8988T (cell line): Measurements from ENCODE around the gene CD8B.
"Not testable (repeated sequence)": the region's sequence is repeated elsewhere in the genome, so short reads cannot be mapped to it uniquely, and the experiment has no call there.

Source experiments
- DNase-seq: peaks from one replicate; pipeline ENCODE4 v3.0.0; 2011

CD8B gene

DNA sequence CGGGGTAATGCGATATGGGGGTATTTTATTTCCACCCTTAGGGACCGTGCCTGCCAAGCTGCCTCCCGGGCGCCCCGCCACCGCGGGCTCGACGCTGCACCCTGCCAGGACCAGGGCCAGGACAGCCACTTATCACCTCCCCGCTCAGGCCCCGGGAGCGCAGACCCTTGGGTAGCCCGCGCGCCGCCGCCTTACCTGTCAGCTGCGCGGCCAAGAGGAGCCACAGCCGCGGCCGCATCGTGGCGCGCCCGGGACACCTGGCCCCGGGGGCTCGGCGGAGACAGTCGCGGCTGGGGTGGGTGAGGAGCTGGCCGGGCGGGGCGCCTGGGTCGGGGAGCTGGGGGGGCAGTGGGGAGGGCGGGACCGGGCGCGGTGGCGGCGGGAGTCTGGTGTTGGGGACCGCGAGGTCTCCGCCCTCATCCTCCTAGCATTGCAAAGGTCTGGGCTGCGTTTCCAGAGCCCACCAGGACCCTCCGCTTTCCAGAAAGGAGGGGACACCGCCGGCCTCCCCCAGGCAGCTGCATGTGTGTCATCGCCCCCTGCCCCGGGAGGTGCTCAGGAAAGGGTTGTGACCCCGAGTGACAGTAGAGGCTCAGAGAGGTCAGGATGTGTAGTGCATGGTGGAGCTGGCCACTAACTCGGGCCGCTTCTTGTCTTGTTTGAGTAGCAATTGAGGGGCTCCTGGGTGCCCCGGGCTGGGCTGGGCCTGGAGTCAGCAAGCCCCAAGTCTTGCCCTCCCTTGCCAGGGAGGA, at the start of gene CD8B:
TSS of gene CD8B (minus strand) at position 259 of the 752 bp plus-strand sequence. CDS start at position 238, 21 bp downstream.
- not testable (repeated sequence) for DNase-seq

DNA sequence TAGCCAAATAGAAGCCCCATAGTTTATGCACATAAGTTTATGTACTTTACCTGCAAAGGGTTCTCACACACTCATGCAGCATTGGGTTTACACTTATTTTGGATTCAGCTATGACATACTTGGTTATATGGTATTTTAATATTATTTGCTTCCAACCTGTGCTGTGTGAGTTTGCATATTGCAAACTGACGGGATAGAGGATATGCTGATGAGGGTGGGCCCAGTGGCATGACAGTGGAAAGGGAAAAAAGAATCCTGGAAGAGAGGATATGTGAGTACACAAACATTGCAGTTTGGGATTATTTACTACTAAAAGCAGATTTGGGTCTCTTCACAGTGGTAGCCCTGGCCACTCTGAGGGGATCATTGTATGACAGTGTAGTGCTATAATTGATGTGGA, 44.2 kb upstream of the CD8B start:
- not testable (repeated sequence) for DNase-seq

DNA sequence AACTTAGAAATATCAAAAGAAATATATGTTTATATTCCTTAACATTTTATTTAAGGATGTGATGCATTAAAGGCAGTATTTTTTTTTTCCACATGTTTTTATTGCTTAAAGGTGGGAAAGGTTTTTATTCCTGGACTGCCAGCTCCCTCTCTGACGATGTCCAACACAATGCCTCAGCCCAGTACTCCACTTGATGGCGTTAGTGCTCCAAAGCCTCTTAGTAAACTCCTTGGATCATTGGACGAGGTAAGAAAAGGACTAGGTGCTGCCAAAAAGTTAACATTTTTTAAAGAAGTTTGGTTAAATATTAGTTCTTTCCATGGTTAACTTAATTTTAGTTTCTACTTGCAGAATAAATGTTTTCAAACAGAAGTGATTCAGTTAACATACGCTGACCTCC, 39.0 kb upstream of the CD8B start:
- DNase-seq, result not testable (repeated sequence)

DNA sequence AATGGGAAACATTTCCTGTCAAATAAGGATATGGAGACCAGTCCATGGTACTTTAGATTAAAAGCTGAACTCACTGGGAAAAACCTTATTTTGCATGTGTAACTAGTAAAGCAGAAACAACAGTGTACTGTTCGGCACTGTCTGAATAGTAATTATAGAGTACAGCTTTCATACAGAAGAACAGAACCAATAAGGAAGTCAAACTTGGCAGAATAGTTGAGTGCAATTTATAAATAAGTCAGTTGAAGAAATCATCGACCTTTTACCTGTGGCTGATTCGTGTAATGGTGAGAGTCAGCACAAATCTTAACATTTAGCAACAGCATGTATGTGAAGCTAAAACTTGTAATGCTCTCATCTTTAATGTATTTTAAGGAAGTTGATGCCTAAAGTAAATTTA, 24.3 kb upstream of the CD8B start:
- DNase-seq, result not testable (repeated sequence)

DNA sequence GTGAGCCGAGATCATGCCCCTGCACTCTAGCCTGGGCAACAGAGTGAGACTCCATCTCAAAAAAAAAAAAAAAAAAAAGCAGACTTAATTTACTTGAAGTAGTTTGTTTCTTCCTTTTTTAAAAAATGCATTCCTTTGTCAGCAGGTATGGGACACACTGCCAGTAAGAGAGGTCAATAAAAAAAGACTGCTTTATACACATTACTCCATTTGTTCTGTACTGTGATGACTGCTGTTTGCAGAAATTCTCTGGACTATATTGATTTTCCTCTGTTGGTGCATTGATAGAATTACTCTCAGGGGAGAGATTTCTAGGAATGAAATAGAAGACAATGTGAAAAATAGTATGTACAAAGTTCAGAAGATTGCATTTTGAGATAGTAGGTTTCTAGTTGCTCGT, 21.2 kb upstream of the CD8B start:
- DNase-seq, result not testable (repeated sequence)

DNA sequence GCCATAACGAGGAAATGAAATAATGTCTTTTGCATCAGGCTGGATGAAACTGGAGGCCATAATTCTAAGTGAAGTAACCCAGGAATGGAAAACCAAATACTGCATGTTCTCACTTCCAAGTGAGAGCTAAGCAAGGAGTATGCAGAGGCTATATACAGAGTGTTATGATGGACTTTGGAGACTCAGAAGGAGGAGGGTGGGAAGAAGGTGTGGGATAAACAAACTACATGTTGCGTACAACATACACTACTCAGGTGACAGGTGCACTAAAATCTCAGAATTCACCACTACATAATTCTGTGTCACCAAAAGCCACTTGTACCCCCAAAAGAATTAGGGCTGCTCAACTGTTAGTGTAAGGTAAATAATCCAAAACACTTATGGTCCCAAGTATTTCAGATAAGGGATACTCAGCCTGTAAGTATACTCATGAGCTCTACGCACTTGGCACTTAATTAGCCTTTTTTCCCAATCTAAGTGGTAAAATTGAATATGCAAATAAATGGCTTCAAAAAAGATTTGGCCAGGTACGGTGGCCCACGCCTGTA, 20.5 kb upstream of the CD8B start:
- not testable (repeated sequence) for DNase-seq

DNA sequence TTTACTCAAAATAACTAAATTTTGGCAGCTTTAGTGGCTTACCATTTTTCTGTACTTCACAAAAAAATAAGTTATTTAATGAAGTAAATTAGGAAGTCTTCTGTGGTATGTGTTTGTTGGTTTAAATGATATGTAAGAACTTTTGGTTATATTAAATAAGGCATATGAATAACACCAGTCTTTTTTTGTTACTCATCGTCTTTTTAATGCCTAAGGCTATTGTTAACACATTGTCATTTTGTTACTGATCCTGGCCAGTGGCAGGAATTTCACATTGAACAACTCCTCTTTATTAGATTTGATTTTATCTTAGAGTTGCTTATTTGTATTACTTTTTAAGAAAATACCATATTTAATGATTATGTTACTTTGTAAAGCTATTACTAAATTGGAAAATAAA, 17.3 kb upstream of the CD8B start:
- not testable (repeated sequence) for DNase-seq

DNA sequence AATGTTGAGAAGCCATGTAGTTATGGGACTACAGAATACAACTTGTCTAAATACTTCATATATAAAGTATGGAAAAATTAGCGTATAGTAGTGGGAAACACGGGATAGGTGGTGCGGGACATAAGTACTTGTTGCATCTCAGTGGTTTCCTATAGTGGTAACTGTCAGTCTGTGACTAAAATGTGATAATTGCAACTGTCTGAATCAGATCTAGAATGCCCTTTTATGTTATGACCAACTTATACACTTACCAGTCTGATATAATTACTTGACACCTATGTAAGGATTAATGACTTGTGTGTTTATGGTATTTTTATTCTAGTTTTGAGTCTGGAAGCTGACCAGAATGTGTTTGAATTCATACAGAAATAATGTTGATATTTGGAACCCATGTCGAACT, 9.3 kb upstream of the CD8B start:
- not testable (repeated sequence) for DNase-seq

DNA sequence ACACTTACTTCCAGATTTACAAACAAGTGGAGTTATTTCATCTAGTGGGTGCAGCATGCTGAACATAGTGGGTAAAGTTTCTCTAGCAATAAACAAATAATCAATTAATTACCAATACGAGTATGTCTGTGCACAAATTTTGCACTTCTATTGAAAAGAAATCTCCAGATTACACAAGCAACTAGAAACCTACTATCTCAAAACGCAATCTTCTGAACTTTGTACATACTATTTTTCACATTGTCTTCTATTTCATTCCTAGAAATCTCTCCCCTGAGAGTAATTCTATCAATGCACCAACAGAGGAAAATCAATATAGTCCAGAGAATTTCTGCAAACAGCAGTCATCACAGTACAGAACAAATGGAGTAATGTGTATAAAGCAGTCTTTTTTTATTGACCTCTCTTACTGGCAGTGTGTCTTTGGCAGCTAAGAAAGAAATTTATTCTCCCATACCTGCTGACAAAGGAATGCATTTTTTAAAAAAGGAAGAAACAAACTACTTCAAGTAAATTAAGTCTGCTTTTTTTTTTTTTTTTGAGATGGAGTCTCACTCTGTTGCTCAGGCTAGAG, 7.3 kb upstream of the CD8B start:
- not testable (repeated sequence) for DNase-seq

DNA sequence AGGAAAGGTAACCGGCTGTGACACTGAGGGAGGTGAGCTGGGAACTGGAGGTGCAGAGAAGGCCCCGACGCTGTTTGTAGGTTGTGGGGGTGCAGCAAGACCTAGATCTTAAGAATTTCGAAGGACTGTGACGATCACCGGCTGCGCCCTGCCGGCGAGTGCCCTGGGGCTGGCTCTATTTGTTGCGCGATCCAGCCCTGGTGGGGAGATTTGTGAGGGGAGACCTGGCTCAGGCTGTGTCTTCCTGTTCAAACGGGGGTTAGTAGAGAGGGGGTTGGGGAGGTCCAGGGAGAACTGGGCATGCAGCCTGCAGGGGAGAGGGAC, 656 bp upstream of the CD8B start:
- not testable (repeated sequence) for DNase-seq

DNA sequence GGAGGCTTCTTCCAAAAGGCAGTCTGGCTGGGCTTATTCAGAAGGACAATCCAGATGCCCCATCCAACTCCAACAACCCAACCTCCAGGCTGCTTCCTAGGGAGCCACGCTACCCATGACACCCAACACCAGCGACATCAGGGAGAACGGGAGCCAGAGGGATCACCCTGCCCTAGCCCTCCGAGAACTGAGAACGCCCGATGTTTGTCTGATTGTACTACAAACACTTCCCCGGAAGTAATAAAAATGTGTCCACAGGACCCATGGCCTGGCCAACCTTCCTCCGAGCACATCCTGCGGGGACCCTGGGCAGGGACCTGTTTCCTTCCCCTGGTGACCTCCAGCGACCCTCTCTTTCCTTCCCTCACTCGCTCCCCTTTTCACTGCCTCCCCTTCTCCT, 511 bp downstream of the CD8B start:
- not testable (repeated sequence) for DNase-seq

DNA sequence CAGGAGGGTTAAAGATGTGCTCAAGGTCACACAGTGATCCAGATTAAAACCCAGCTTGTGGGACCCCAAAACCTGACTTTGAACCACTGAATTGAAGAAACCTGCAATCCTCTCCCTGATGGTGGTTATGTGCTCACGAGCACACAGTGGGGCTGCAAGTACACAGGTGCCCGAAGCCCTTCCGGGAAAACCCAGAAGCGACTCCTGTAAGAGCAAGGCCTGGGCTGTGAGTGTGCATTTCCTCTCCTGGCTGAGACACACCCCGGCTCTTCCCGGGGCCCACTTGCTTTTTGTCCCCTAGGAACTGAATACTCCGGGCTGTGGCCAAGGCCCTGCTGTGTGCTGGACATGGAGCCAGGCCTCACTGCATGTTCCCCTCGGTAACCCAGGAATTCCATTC, 1.1 kb downstream of the CD8B start:
- DNase-seq, result not testable (repeated sequence)

DNA sequence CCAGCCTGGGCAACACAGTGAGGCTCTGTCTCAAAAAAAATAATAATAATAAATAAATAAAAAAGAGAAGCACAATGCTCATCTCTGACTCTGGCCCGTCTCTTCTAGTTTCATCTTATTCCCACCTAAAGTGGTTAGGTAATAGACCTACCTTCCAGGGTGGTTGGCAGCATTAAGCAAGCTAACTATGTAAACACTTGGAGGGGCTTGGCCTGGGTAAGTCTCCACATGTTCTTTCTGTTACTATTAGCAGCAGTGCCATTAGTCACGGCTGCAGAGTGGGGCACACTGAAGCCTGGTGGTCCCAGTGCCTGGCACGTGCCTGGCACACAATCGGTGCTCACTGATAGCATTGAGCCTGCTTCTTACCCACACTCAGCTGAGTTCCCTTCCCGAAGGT, 4.0 kb downstream of the CD8B start:
- DNase-seq, result not testable (repeated sequence)

DNA sequence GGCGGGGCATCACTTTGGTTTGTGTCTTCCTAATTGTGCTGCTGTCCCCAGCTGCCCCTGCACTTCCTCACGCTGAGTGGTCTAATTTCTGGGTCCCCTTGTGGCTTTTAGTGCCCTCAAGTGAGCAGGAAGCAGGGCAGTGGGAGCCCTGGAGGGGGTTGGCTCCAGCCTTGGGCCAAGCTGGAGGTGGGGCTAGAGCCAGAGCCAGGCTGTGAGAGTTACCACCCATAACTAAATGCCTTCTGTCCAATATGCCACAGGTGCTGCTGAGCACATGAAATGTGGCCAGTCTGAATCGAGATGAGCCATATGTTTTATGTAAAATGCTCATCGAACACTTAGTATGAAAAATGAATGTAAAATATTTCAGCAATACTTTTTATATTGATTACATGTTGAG, 5.2 kb downstream of the CD8B start:
- DNase-seq, result not testable (repeated sequence)

DNA sequence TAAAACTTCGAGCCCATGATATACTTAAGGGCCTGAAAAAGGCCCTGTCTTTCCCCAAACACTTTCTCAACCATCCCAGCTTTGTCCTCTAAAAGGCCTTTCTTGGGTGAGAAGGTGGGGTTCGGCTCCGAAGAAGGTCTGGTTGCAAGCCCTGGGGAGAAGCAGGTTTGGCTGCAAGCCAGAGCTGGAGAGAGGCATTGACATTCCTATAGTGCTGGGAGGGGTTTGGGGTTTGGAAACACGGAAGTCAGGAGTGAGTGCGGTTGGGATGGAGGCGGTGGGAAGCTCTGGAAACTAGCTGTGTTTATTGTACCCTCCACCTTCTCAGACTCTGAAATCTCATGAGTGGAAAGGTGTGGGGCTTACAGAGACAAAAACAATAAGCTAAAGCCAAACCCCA, 5.7 kb downstream of the CD8B start:
- DNase-seq, result not testable (repeated sequence)

DNA sequence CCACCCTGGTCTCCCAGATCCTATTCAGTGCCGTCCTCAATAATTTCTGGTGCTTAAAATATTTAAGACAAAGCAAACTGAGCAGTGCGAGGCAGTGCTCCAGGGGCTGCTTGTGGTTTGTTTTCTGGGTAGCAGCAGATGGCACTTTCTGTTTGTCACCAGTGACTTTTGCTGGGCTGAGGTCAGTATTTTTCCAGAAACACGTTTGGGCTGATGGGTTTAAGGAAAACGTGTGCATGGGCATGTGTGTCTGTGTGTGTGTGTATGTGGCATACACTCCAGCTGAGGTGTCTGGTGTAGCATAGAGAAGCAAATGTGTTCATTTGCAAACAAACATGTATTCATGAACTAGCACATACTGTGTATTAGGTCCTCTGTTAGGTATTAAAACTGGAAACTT, 10.1 kb downstream of the CD8B start:
- DNase-seq, result not testable (repeated sequence)

DNA sequence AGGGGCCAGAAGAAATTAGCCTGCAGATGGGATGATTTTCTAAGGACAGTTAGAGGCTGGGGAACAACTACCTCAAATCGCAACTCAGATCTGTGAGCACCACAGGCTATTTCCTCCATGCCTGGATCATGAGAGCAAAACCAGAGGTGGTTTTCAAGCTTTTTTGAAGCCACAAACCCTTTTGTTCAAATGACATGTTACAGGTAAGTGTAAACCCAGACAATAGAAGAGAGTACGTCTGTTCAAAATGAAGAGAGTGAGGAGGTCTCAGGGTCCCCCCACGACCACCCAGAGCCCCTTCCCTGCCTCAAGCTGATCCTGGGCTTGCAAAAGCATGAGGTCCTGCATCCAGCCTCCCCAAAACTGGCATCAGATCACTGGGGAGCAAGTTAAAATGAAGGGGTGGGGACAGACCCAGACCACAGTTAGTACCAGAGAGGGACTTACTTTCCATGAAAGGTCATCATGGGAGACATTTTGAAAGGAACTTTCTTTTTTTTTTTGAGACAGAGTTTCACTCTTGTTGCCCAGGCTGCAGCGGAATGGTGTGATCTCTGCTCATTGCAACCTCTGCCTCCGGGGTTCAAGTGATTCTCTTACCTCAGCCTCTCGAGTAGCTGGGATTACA, 19.0 kb downstream of the CD8B start:
- DNase-seq, result not testable (repeated sequence)

DNA sequence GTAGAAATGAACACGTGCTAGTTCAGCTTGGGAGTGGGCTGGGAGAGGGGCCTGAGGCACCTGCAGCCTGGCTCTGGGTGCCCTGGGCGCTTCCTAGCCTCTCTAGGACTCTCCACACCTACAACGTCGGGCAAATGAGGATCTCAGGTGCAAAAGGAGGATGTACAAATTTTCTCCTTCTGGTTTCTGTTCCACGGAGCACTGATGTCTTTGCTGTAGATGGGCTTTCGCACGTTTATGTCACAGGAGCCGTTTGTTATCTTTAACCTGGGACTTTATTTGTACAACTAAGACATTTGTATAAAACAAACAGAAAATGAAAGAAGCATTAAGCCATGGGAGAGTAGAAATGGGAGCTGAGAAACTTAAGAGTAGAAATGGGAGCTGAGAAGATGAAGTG, 20.4 kb downstream of the CD8B start:
- not testable (repeated sequence) for DNase-seq

DNA sequence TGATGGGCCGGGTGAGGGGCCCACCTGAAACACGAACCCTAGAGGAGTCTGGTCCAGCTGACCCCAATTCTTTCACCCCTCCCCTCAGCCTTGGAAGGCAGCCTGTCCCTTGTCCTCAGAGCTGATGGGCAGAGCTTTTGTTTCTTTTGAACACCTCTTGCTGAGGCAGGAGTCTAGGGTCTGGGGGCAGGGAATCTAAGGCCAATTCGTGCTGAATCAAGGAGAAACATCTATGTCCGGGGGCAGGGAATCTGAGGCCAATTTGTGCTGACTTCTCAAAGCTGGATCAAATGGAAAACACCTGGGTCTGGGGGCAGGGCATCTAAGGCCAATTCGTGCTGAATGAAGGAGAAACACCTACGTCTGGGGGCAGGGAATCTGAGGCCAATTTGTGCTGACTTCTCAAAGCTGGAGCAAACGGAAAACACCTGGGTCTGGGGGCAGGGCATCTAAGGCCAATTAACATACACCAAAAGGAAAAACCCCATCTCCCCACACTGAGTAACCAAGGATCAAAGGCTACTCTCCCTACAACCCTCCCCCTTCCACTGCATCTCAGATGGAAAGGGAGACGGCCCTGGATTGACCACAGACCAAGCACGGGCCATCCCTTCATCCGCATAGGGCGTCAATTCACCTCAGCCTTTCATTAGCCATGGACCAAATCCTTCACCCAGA, 21.7 kb downstream of the CD8B start:
- not testable (repeated sequence) for DNase-seq

DNA sequence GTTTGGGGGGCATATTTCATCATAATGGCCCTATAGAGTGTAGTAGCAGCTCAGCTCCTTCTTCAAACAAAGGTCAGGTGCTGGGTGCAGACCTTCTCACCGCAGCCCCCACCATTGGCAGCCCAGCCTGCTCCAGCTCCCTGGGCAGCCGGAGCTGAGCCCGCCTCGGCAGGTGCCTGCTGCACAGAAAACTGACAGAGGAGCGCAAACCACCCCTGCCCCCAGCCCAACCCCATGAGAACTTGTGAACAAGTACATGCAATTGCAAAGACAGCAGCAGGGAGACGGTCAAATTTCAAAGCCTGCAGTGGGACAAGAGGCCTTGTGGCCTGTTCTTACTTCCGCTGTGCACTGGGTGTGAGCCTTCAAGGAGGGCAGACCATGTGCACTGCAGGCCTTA, 22.2 kb downstream of the CD8B start:
- DNase-seq, result not testable (repeated sequence)

DNA sequence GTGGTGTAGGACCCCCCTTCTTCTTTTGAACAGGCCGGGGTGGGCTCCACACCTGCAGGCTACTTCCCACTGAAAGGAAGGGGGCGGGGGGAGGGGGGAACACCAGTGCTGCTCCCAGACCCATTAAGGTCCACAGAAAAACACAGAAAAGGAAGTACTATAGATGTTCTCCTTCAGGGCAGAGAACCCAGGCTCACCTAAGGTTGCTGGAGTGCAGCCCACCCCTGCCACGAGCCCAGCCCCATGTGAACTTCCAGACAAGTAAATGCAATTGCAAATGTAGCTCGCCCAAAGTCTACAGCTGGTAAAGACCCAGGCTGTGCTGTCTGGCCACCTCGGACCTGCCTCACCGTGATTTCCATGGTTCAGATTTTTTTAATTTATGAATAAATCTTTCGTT, 24.0 kb downstream of the CD8B start:
- DNase-seq, result not testable (repeated sequence)

DNA sequence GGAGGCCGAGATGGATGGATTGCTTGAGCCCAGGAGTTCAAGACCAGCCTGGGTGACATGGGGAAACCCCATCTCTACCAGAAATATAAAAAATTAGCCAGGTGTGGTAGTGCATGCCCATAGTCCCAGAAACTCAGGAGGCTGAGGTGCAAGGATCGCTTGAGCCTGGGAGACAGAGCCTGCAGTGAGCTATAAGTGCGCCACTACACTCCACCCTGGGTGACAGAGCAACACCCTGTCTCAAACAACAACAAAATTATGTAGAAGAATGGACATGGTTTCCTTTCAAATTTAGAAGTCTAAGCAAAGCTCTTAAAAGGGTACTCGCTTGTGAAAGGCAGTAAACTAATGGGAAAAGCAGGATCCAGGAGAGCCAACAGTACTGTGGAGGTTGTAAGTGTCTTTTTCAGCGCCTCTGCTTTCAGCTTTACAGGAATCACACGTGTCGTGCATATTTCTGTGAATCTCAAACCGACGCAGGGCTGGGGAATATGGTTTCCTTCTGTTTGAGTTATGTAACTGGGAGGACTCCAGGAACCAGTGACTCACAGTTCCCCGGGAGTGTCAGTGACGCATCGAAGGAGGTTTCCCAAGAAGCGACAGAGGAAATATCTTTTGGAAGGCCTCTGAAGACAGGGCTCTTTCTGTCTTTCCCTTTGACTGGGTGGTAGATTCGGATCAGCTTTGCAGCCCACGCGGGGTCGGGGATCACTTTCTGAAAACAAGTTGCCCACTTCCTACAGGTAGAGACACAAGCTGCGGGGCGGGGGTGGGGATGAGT, 24.6 kb downstream of the CD8B start:
- DNase-seq, result not testable (repeated sequence)

DNA sequence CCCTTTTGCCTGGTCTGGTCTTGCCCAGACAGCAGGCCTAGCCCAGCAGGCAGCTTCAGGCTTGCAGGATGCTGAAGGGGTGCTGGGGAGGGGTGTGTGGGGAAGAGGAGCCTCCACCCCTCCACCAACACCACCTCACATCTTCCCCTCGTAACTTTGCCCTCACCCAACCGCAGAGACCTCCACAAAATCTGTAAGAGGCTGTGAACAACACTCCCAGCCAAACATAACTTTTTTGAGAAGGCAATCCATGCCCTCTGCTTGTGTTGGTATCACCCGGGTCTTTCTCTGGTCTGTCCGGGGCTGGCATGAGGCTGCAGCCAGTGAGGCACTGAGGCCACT, 26.2 kb downstream of the CD8B start:
- not testable (repeated sequence) for DNase-seq
